ENCODE data around the gene STOML1.

Gene STOML1

GRCh38 chr15:73991726-73992593 lies at the start of gene STOML1:
Gene STOML1, minus strand, starts transcription at chr15:73992295. Its CDS starts 72 bp downstream, at chr15:73992223.
- peak; percentile 86 to 93 for DNase-seq (ENCODE audit: low read depth in 2 of 2)

- DNase-seq (ENCODE audit: low read depth in 2 of 2), result no peak
Measured at GRCh38 chr15:74041311-74041756, 49.2 kb upstream of the STOML1 start.

- DNase-seq (ENCODE audit: low read depth in 2 of 2), result no peak
Measured at GRCh38 chr15:74040109-74040850, 48.2 kb upstream of the STOML1 start.

GRCh38 chr15:74039656-74040010 lies 47.5 kb upstream of the STOML1 start:
- no peak for DNase-seq (ENCODE audit: low read depth in 2 of 2)

- DNase-seq (ENCODE audit: low read depth in 2 of 2), result no peak
Measured at GRCh38 chr15:74038707-74039655, 46.9 kb upstream of the STOML1 start.

- no peak for DNase-seq (ENCODE audit: low read depth in 2 of 2)
Measured at GRCh38 chr15:74037171-74038117, 45.3 kb upstream of the STOML1 start.

GRCh38 chr15:74036271-74037170 lies 44.4 kb upstream of the STOML1 start:
- no peak for DNase-seq (ENCODE audit: low read depth in 2 of 2)

GRCh38 chr15:74035121-74036017 lies 43.3 kb upstream of the STOML1 start:
- DNase-seq (ENCODE audit: low read depth in 2 of 2), result no peak

GRCh38 chr15:74034206-74034755 lies 42.2 kb upstream of the STOML1 start:
- DNase-seq (ENCODE audit: low read depth in 2 of 2), result no peak

- DNase-seq (ENCODE audit: low read depth in 2 of 2), result no peak
Measured at GRCh38 chr15:74032606-74033561, 40.8 kb upstream of the STOML1 start.

- no peak for DNase-seq (ENCODE audit: low read depth in 2 of 2)
Measured at GRCh38 chr15:74032046-74032445, 40.0 kb upstream of the STOML1 start.

- DNase-seq (ENCODE audit: low read depth in 2 of 2), result no peak
Measured at GRCh38 chr15:74028646-74029045, 36.6 kb upstream of the STOML1 start.

GRCh38 chr15:74027688-74028087 lies 35.6 kb upstream of the STOML1 start:
- no peak for DNase-seq (ENCODE audit: low read depth in 2 of 2)

- DNase-seq (ENCODE audit: low read depth in 2 of 2), result no peak
Measured at GRCh38 chr15:74025436-74025835, 33.3 kb upstream of the STOML1 start.

- DNase-seq (ENCODE audit: low read depth in 2 of 2), result no peak
Measured at GRCh38 chr15:74024687-74025086, 32.6 kb upstream of the STOML1 start.

- no peak for DNase-seq (ENCODE audit: low read depth in 2 of 2)
Measured at GRCh38 chr15:74022706-74023470, 30.8 kb upstream of the STOML1 start.

All from stimulated activated CD8-positive, alpha-beta memory T cell treated with anti-CD3 and anti-CD28 coated beads, Interleukin-7, amount 100 ng/mL, for 4 hours (primary cell).